Stimulated activated CD8-positive, alpha-beta memory T cell treated with anti-CD3 and anti-CD28 coated beads, Interleukin-15, amount 100 ng/mL, for 24 hours (primary cell): Measurements from ENCODE around the gene TWIST2.

Experiments used
- DNase-seq: peaks from one replicate; pipeline ENCODE4 v3.0.0-alpha.2; 2020; ENCODE audit warnings: low read depth

Gene TWIST2

DNA sequence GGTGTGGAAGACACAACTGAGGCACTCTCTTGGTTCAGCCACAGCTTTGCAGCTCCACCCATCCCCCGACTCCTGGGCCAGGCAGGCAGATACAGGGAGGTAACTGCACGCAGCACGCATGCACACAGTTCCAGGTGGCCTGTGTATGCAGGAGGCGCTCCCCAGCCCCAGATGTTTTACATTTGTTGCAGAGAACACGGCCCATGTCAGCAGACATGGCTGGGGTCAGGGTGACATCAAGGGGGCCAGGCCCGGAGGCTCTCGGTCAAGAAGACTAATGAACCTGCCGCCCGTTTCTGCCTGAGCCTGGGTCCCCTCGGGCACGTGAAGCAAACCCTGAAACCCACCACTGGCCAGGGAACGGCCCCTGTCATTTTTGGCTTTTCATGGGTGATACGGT is 57.3 kb downstream of the TWIST2 start:
- DNase-seq: no peak

DNA sequence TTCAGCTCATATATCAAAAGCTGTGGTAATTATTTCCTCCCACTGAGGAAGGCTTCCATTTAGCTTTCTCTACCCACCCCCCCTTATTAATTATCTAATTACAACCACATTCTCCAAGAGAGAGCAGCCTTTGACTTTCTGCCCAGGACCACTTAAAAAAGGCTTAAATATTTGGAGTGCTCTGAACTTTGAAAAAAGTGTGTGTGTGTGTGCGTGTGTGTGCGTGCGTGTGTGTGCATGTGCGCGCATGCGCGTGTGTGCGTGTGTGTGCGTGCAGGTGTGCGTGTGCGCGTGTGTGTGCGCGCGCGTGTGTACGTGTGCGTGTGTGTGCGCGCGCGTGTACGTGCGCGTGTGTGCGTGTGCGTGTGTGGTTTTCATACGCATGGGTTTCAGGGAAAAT is 57.8 kb downstream of the TWIST2 start:
- DNase-seq: no peak

DNA sequence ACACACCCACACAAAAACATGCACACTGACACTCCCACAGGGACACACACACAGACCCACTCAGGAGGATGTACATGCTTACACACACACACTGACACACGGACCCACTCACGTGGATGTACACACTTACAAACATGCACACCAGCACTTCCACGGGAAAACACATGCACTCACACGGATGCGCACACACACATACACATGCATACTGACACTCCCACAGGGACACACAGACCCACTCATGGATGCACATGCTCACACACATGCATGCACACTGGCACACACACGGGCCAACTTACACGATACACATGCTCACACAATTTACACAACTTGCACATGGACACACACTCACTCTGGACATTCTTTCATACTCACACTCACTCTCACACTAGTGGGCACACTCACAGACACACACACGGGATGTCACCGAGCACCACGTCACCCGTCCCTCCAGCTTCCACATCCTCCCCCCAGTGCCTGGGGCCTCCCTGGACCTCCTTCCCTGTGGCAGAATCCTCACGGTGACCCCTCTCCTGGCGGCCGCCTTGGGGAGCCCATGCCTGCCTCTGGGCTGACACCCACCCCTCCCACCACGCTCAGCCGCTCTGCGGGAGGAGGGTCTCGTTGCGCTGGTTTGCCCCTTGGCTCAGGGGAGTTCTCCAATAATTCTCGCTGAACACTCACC is 58.5 kb downstream of the TWIST2 start:
- DNase-seq: no peak

DNA sequence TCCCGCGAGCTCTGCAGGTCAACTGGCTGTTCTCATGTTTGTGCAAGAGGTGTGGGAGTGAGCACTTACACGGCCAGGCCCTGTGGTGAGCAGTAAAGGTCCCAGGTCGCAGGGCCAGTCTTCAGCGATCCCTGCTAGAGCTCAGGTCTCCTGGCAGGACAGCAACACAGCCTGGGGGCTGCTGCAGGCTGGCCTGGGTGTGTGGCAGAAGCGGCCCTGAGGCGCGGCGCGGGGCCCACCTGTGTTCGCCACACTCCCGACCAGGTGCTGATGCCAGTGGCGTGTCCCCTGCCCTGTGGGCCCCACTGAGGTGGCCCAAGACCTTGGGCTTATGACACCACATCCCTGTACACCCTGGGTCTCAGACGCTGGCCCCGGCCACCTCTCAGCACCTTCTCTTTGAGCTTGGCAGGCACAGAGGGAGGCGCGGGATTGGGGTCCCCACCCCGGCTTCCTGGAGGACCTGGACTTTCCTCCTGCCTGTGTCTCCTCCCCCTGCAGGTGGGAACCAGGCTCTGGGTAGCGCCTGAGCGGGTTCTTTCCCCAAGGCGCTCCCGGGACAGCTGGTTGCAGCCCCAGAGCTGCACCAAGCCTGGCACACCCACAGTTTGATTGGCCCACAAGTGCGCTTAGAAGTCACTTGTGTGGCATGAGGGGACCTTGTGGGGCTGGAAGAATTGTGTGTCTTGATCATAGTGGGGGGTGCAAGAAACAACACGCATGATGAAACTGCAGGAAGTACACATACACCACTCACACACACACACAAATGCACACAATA is 59.2 kb downstream of the TWIST2 start:
- no peak for DNase-seq

DNA sequence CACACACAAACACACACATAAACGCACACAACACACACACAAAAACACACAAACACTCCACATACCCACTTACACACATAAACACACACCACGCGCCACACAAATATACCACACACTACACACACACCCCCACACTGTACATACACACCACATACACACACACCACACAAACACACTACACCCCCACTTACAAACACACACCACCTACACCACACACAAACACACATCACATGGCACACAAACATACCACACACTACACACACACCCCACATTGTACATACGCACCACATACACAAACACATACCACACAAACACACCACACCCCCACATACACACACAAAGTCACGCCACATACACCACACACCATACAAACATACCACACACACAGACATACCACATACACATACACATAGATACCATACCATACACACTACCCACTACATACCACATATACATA is 59.9 kb downstream of the TWIST2 start:
- DNase-seq: no peak

DNA sequence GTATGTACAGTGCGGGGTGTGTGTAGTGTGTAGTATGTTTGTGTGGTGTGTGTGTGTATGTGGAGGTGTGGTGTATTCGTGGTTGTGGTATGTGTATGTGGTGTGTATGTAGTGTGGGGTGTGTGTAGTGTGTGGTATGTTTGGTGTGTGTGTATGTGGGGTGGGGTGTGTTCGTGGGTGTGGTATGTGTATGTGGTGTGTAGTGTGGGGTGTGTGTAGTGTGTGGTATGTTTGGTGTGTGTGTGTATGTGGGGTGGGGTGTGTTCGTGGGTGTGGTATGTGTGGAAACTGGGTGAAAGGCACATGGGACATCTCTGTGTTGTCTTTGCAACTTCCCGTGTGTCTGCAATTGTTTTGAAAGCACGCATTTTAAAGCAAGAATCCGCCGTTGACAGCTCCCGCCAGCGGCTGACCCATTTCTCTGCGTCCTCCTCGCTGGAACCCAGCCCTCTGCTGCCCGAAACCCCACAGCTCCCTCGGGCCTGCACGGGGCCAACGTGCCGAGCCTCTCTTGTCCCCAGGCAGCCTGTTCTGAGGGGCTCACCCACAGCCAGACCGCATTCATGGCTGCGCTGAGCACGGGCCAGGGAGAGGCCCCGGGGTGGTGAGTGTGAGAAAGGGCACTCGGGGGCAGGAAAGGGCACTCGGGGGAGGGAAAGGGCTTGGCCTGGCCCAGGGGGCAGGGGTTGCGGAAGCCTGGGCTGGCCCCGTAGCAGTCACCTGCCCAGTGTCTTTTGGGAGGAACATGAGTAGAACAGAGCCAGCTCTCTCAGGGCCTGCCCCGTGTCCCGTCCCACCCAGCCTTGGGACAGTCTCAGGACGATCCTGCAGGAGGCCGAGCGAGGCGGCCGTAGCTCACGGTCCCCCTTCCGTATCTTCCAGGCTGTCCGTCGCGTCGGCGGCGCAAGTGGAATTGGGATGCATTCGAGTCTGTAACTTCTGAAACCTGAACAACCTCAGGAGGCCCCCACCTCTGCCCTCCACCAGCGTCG is 61.4 kb downstream of the TWIST2 start:
- no peak for DNase-seq

DNA sequence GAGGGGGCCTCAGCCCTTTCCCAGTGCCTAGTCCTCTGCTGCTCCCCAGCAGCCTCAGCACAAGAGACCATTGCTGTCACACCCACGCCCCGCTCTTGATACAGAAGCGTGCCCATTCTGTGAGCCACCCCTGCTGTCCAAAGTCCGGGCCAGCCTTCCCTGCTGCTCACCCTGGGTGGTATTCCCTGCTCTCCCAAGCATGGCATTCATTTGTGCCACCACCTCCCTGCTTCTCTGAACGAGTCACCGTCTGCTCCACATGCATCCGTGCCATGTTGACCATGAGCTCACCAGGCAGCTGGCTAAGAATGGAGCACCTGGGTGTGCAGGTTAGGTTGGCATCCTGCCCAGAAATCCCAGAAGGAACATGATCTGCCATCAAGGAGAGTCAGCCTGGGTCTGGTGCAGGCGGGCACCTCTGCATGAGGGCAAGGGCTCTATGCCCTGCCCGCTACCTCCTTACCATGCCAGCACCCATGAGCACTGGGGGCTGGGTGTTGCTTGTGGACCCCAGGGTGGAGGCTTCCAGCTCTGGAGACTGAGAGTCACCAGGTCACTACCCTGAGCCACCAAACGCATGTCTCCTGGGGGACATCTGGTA is 63.0 kb downstream of the TWIST2 start:
- no peak for DNase-seq

DNA sequence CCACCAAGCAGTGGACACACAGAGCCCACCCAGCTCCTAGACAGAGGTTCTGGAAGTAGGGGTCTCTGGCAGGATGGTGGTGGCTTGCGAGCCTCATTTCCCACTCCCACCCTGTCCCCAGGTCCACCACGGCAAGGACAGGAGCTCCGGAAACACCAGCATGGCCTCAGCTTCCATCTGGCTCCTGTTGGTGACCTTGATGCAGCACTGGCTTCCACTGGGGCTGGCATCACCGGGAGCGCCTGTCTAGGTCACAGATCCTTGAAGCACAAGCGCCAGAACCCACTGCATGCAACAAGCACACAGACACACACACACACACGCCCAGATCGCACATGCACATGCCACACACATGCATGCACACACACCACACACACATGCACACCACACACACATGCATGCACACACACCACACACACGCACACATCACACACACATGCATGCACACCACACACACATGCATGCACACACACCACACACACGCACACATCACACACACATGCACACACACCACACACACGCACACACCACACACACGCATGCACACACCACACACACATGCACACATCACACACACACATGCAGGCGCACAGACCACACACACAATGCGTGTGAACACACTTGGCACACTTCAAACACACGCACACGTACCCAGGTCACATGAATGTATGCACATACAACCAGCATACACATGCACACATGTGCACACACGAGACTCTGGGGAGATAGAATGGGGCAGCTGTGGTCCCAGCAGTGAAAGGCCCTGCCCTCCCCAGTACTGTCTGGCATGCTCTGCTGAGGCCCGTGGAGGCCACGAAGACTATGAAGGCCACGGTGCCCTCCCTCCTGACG is 63.7 kb downstream of the TWIST2 start:
- no peak for DNase-seq

DNA sequence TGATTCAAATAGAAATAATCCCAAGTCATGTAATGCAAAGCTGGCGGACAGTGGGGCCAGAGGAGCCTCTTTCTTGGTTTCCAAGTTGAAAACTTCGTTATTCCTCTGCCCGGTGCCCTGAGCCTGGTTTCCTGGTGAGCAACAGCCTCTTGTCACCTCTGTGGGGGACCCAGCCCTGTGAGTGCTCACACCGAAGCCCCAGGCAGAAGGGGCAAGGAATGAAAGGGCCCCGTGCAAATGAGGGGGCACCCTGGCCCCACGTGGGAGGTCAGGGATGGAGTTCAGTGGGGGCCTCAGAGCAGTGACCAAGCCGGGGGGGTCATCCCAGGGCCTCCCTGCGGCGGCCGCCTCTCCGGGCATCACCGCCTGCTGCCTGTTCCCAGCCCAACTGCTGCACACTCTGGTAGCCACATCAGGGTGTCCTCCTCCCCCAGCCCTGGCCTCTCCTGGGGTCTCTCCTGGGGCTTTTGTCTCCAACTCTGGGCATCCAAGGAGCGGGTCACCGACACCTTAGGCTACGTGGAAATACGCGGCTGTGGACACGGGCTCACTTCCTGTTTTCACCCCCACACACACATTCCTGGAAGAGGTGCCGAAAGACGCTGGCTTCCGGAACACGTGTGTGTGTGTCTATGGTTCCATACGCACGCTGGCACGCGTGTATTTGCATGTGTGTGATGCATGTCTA is 64.5 kb downstream of the TWIST2 start:
- DNase-seq: no peak

DNA sequence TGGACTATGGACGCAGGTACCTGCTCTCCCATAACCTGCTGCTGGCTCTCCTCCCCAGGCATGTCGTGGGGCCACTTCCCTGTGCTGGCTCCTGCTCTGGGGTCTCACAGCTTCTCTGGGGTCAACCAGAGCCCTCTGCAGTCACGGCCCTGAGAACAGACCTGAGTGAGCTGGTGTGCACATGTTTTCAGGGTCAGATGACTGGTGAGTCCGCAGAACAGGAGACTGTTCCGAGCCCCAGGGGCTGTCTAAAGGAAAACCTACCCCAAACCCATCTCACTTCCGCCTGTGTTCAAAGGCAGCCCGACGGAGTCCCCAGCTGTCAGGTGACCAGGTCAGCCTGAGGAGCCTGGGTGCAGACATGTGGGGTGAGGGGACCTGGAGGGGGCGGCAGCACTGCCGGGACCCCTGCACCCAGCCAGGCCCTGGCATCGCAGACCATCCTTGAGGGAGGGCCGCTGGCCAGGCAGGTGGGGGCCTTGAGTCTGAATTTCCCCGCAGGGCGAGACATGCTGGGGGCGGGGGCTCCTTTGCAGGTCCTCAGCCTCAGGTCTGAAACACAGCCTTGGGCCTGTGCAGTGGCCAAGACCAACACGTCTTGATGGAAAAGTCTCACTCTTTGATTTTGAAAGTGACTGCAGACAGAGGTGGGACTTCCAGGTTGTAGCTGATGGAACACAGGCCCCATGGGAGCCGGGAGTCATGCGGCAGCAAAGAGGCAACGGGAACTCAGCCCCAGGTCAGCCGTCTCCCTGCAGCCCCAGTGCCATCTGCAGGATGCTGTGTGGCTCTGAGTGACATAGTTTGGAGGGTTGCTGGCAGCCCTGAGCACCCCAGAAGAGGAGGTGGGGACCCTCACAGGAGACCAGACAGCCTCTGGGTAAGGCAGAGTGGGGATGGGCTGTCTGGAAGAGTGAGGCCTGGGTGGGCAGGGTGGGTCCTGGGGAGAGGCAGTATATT is 65.3 kb downstream of the TWIST2 start:
- DNase-seq: no peak

DNA sequence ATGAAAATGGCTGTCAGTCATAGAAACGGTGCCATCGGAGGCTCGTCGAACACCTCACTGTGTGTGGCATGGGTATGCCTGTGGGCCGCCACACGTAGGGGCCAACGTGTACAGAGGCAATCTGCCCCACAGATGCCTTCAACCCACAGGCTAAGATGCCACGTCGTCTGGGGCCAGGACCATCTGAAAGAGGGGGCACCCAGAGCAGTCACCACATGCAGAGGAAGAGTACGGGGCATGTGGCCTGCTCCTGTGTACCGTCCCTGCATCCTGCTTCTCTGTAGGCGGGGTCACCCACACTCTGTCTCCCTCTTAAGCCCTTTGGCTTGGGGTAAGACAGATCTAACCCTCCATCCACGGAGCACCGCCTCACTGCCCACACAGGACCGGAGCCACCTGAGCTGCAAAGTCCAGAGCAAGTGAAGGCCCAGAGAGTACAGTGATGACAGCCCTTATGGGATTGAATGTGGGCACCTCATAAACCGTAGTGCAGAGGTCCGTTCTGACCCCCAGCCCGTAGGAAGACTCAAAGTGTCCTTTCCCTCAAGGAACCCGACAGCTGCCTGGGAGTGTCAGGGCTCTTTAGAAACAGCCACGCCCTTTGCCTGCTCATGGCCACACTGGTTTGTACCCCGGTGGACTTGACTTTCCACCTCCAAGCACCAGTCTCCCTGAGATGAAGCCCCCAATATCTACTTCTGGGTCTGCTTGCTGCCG is 66.2 kb downstream of the TWIST2 start:
- no peak for DNase-seq

DNA sequence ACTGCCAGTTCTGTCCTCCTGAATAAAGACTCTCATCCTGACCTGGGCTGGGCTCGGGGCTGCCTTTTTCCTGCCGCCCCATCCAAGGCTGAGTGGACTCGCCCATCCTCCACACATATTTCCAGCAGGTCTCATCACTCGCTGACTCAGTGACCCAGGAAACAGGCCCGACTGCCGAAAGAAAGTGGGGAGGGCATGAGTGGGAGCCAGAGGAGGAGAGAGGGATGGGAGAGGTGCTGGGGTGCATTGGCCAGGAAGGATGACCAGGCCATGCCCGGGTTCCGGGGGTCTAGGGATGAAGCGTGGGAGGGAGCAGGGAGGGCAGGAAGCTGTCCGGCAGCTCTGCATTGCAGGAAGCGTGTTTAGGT is 66.7 kb downstream of the TWIST2 start:
- no peak for DNase-seq

DNA sequence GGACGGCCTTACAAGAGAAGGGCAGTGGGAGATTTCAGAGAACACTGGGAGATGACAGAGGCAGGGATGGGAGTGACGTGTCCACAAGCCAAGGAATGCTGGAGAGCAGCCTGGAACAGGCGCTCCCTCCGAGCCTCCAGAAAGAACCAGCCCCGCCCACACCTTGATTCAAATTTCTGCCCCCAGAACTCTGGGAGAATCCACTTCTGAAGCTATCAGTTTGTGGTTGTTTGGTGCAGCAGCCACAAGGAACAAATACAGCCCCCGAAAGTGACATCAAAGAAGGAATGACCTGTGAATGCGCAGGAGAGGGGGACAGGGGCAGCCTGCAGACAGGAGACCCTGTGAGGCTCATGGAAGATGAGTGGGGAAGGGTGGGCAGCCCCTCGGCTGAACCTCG is 67.3 kb downstream of the TWIST2 start:
- no peak for DNase-seq

DNA sequence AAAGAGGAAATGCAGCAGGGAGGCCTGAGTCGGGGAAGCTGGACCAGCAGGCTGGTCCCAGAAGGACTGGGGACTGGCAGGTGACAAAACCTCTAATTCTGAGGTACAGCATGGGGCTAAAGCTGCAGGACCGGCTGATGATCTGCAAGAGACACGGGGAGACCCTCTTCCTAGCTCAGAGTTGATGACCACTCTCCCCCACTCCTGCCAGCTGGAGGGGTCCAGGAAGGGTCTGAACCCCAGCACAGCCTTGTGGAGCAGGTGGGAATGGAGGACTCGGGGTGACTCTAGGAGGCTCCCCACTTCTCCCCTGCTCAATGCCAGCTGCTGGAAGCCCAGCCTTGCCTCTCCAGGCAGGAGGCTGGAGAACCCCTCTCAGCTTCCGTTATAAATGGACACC is 67.7 kb downstream of the TWIST2 start:
- DNase-seq: no peak

DNA sequence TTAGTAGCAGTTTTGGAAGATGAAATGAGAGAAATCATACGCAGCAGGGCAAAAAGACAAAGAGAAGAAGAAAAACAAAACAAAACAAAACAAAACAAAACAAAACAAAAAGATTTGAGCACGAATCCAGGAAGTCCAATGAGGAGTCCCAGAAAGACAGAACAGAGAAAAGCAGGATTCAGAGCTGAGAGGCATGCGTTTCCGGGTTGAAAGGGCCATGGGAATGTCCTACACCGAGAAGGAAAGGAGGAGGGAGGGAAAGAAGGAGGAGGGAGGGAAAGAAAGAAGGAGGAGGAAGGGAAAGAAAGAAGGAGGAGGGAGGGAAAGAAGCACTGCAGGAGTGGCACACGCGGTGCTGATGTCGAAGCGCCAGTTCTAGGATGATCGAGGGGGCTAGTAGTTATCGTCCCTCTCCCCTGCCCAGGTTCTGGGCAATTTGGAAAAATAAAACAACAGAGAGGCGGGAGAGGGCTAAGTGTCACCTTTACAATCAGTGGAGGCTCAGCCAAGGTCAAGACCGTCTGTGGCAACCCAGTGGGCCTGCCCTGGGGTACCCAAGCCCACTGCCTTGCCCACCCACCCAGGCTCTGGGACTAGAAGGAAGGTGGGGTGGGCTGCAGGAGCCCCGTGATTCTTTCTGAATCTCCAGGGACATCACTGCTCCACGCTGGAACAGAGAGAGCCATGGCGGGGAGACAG is 68.4 kb downstream of the TWIST2 start:
- DNase-seq: no peak

DNA sequence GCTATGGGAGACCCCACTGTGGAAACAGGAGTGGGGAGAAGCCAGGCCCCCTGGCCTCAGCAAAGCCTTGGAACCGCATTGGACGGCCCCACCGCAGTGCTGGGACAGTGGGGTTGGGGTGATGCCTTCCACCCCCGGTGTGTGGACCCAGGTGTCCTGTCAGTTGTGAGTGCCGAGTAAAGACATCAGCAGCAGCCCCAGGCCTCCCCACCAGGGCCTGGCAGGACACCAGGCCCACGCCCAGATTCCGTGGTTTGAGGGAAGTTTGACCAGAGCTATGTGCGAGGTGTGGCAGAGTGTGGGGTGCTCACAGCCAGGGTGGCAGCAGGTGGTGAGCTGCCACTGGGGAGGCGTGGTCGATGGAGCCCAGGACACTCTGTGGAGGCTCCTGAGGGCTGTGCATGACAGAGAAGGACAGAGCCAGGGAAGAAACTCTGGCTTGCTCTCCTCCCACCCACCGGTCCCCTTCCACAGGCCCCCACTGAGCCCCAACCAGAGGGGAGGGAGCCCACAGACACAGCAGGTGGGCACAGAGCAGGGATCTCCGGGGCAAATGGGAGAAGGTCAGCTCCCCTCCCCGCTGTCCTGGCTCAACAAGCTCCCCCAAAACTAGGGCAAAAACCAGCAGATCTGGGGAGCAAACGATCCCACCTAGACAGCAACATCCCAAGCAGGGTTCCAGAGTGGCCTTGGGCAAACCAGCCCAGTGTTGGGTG is 69.1 kb downstream of the TWIST2 start:
- no peak for DNase-seq

DNA sequence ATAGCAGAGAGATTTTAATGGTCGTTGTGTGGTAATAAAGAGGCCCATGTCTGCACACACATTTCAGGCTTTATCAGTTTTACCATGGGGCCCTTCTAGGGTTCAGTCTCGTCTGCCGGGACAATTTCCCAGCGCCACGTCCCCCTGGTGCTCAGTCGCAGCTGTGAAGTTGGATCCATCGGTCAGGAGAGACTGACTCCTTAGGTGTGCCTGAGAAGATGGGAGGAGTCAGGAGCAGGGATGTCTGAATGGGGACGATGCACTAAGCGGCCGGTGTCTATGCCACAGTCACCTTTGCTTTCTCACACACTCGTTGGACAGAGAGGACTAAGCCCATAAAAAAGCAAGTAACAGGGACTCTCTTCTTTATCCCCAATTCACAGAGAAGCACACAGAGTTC is 71.4 kb downstream of the TWIST2 start:
- DNase-seq: no peak
